ENCODE data around the gene TCP11L1. TPM values are rescaled to one million over a fixed set of nuclear protein-coding genes. Genes with fewer than 3 reads are reported as not detected.

The TCP11L1 gene, protein sequence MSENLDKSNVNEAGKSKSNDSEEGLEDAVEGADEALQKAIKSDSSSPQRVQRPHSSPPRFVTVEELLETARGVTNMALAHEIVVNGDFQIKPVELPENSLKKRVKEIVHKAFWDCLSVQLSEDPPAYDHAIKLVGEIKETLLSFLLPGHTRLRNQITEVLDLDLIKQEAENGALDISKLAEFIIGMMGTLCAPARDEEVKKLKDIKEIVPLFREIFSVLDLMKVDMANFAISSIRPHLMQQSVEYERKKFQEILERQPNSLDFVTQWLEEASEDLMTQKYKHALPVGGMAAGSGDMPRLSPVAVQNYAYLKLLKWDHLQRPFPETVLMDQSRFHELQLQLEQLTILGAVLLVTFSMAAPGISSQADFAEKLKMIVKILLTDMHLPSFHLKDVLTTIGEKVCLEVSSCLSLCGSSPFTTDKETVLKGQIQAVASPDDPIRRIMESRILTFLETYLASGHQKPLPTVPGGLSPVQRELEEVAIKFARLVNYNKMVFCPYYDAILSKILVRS
- total RNA-seq (1 to 10 TPM; 8.2 to 9.8 (median 8.8) TPM), polyA plus RNA-seq (4.3 TPM)
- long read RNA-seq, donor 1, transcript TCP11L1-201 (10 exons, 2,817 nt): major isoform, 7 of 12 reads
- long read RNA-seq, donor 1, partial matches to known transcripts: 0 of 12 reads
- long read RNA-seq, donor 1, other reads (novel, unspliced or antisense): 3 of 12 reads
- long read RNA-seq, donor 2, partial matches to known transcripts: 0 of 1 reads
- long read RNA-seq, donor 2, other reads (novel, unspliced or antisense): 0 of 1 reads
- long read RNA-seq, donor 3, transcript TCP11L1-201 (10 exons, 2,817 nt): major isoform, 16 of 20 reads
- long read RNA-seq, donor 3, partial matches to known transcripts: 0 of 20 reads
- long read RNA-seq, donor 3, other reads (novel, unspliced or antisense): 4 of 20 reads
- long read RNA-seq, donor 4, partial matches to known transcripts: 0 of 2 reads
- long read RNA-seq, donor 4, other reads (novel, unspliced or antisense): 1 of 2 reads

GRCh38 chr11:33039274-33040032 is at the start of gene TCP11L1:
TCP11L1 (plus strand) TSS chr11:33039572; CDS start chr11:33043774, 4,202 bp downstream.
- intact Hi-C loops (cut with DNase I): loop anchor here in 1 of 4 donors (10.0 kb wide), 1 partner anchor 295 kb away; no protein-coding TSS in a partner anchor
- H3K27ac ChIP-seq (ENCODE audit: low read length): peak within 1 kb of the TSS; percentile 97
- no peaks in the 10 kb centered on the region for H3K27me3 ChIP-seq (ENCODE audit: control insufficient read depth, insufficient read depth)
- H3K4me1 ChIP-seq (ENCODE audit: control insufficient read depth, insufficient read depth, low read length): no peaks in the 10 kb centered on the region
- DNase-seq (peak; percentile 94 to 98 (median 95)), ATAC-seq (peak; percentile 96 to 97)
- under 1% methylated on average over 84 of the region's 84 CpGs for WGBS
- H3K4me3 ChIP-seq (ENCODE audit: low read length): peak within 1 kb of the TSS; percentile 78
- no peaks in the 10 kb centered on the region for H3K9me3 ChIP-seq (ENCODE audit: control insufficient read depth, low read length)

GRCh38 chr11:32990481-32990880 is 48.9 kb upstream of the TCP11L1 start:
- no peak overlapping the region for H3K4me3 ChIP-seq (ENCODE audit: low read length)
- H3K27me3 ChIP-seq (ENCODE audit: control insufficient read depth, insufficient read depth): no peaks in the 10 kb centered on the region
- peaks cover 3% of the 10 kb centered on the region for H3K9me3 ChIP-seq (ENCODE audit: control insufficient read depth, low read length)
- WGBS: 0% methylated on average over 1 of the region's 1 CpG
- H3K4me1 ChIP-seq (ENCODE audit: control insufficient read depth, insufficient read depth, low read length): no peaks in the 10 kb centered on the region
- no peak for DNase-seq
- ATAC-seq: no peak
- intact Hi-C loops (cut with DNase I): no loop called here
- H3K27ac ChIP-seq (ENCODE audit: low read length): no peak overlapping the region

DNA sequence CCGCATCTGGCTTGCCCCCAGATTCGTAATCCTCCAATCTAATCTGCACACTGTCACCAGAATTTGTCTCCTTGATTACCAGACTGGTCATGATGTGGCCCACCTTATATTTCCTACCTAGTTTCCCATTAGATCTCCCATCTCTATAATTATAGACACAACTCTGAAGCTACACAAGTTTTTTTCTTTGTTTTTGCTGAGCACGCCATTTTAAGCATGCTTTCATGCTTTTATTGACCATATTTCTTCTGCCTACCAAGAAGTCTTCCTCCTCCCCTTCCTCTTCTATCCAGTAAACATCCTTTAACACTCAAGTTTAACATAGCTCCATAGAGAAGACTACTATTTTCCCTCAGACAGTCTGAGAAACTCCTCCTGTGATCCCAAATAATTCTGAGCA is 47.9 kb upstream of the TCP11L1 start:
- intact Hi-C loops (cut with DNase I): no loop called here
- no peak for DNase-seq
- H3K4me1 ChIP-seq (ENCODE audit: control insufficient read depth, insufficient read depth, low read length): no peaks in the 10 kb centered on the region
- H3K4me3 ChIP-seq (ENCODE audit: low read length): no peak overlapping the region
- no peak for ATAC-seq
- H3K27me3 ChIP-seq (ENCODE audit: control insufficient read depth, insufficient read depth): no peaks in the 10 kb centered on the region
- WGBS: 85% methylated on average over 3 of the region's 3 CpGs
- no peak overlapping the region for H3K27ac ChIP-seq (ENCODE audit: low read length)
- peaks cover 3% of the 10 kb centered on the region for H3K9me3 ChIP-seq (ENCODE audit: control insufficient read depth, low read length)

DNA sequence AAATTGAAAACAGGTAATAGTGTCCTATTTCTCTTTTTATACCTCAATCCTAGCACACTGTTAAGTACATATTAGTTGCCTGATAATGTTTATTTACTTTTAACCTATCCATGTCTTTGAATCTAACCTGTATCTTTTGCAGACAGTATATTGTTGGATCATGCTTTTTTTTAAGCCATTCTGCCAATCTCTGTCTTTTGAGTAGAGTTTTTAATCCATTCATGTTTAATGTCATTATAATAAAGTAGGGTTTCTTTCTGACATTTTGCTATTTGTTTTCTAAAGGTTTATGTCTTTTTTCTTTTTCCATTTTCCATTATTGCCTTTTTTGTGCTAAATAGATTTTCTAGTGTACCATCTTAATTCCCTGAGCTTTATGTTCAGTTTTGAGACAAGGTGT is 47.5 kb upstream of the TCP11L1 start:
- intact Hi-C loops (cut with DNase I): no loop called here
- H3K27ac ChIP-seq (ENCODE audit: low read length): no peak overlapping the region
- DNase-seq (no peak), ATAC-seq (no peak)
- peaks cover 3% of the 10 kb centered on the region for H3K9me3 ChIP-seq (ENCODE audit: control insufficient read depth, low read length)
- no peak overlapping the region for H3K4me3 ChIP-seq (ENCODE audit: low read length)
- no peaks in the 10 kb centered on the region for H3K4me1 ChIP-seq (ENCODE audit: control insufficient read depth, insufficient read depth, low read length)
- no peaks in the 10 kb centered on the region for H3K27me3 ChIP-seq (ENCODE audit: control insufficient read depth, insufficient read depth)

GRCh38 chr11:33000181-33000580 is 39.2 kb upstream of the TCP11L1 start:
- Histone ChIP-seq H3K27ac (ENCODE audit: low read length) (no peak overlapping the region), H3K9me3 (ENCODE audit: control insufficient read depth, low read length) (no peaks in the 10 kb centered on the region)
- intact Hi-C loops (cut with DNase I): no loop called here

GRCh38 chr11:33001281-33001680 is 38.1 kb upstream of the TCP11L1 start:
- no peaks in the 10 kb centered on the region for H3K4me1 ChIP-seq (ENCODE audit: control insufficient read depth, insufficient read depth, low read length)
- no peak overlapping the region for H3K27ac ChIP-seq (ENCODE audit: low read length)
- intact Hi-C loops (cut with DNase I): no loop called here
- ATAC-seq (no peak), DNase-seq (no peak)
- 73% methylated on average over 6 of the region's 6 CpGs for WGBS
- no peaks in the 10 kb centered on the region for H3K27me3 ChIP-seq (ENCODE audit: control insufficient read depth, insufficient read depth)
- no peaks in the 10 kb centered on the region for H3K9me3 ChIP-seq (ENCODE audit: control insufficient read depth, low read length)
- H3K4me3 ChIP-seq (ENCODE audit: low read length): no peak overlapping the region

More at GRCh38 chr11:33000181-33000580, 39.2 kb upstream of the TCP11L1 start:
- ATAC-seq (no peak), DNase-seq (no peak)
- Histone ChIP-seq H3K27me3 (ENCODE audit: control insufficient read depth, insufficient read depth) (no peaks in the 10 kb centered on the region), H3K4me3 (ENCODE audit: low read length) (no peak overlapping the region), H3K4me1 (ENCODE audit: control insufficient read depth, insufficient read depth, low read length) (no peaks in the 10 kb centered on the region)

- WGBS: 85% methylated on average over 8 of the region's 8 CpGs
- Histone ChIP-seq H3K27ac (ENCODE audit: low read length) (no peak overlapping the region), H3K27me3 (ENCODE audit: control insufficient read depth, insufficient read depth) (no peaks in the 10 kb centered on the region), H3K4me1 (ENCODE audit: control insufficient read depth, insufficient read depth, low read length) (no peaks in the 10 kb centered on the region), H3K9me3 (ENCODE audit: control insufficient read depth, low read length) (no peaks in the 10 kb centered on the region), H3K4me3 (ENCODE audit: low read length) (no peak overlapping the region)
- ATAC-seq (no peak), DNase-seq (no peak)
- intact Hi-C loops (cut with DNase I): no loop called here
Measured at GRCh38 chr11:33001751-33002542, 37.4 kb upstream of the TCP11L1 start.

- WGBS: 58% methylated on average over 2 of the region's 2 CpGs
- Histone ChIP-seq H3K27me3 (ENCODE audit: control insufficient read depth, insufficient read depth) (no peaks in the 10 kb centered on the region), H3K27ac (ENCODE audit: low read length) (no peak overlapping the region), H3K4me3 (ENCODE audit: low read length) (no peak overlapping the region), H3K9me3 (ENCODE audit: control insufficient read depth, low read length) (no peaks in the 10 kb centered on the region), H3K4me1 (ENCODE audit: control insufficient read depth, insufficient read depth, low read length) (no peaks in the 10 kb centered on the region)
- DNase-seq (no peak), ATAC-seq (no peak)
- intact Hi-C loops (cut with DNase I): no loop called here
Measured at GRCh38 chr11:33005175-33005574, 34.2 kb upstream of the TCP11L1 start.

DNA sequence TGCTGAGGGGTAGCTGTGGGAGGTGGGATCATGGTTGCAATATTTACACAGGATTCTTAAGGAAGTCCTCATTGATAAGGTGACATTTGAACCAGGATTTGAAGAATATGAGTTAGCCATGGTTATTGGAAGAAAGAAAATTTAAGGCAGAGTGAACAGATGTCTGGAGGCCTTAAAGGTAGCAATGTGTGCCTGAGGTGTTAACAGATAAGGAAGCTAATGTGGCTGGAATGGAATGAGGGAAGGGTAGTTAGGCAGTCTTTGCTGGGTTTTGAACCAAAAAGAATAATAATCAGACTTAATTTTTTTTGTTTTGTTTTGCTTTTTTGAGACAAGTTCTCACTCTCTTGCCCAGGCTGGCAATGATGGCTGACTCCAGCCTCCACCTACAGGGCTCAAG is 33.4 kb upstream of the TCP11L1 start:
- Histone ChIP-seq H3K27me3 (ENCODE audit: control insufficient read depth, insufficient read depth) (no peaks in the 10 kb centered on the region), H3K27ac (ENCODE audit: low read length) (no peak overlapping the region), H3K4me3 (ENCODE audit: low read length) (no peak overlapping the region), H3K9me3 (ENCODE audit: control insufficient read depth, low read length) (no peaks in the 10 kb centered on the region), H3K4me1 (ENCODE audit: control insufficient read depth, insufficient read depth, low read length) (no peaks in the 10 kb centered on the region)
- intact Hi-C loops (cut with DNase I): no loop called here
- DNase-seq (no peak), ATAC-seq (no peak)

DNA sequence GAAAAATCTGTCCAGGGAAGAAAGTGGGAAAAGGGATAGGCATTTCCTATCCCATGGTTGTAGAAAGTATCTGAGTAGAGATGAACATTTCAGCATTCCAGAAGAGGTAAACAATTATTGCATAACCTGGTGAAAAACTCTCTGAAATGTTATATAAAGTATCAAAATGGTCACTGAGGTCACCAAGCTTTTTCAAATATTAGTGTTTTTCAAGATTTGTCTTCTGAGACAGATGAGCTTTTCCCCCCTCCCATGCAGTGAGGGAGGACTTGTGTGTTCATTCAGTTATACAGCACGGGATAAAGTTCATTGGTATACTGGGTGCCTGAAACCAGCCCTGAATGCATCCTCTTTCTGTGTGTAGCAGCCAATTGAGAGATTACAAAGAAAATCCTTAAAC is 25.6 kb upstream of the TCP11L1 start:
- DNase-seq (no peak), ATAC-seq (no peak)
- Histone ChIP-seq H3K4me3 (ENCODE audit: low read length) (no peak overlapping the region), H3K9me3 (ENCODE audit: control insufficient read depth, low read length) (no peaks in the 10 kb centered on the region), H3K4me1 (ENCODE audit: control insufficient read depth, insufficient read depth, low read length) (no peaks in the 10 kb centered on the region), H3K27ac (ENCODE audit: low read length) (no peak overlapping the region), H3K27me3 (ENCODE audit: control insufficient read depth, insufficient read depth) (no peaks in the 10 kb centered on the region)
- WGBS: 31% methylated on average over 1 of the region's 1 CpG
- intact Hi-C loops (cut with DNase I): no loop called here

All from right cardiac atrium (tissue), 5 donors.